Retinal pigment epithelial cell (primary cell): ENCODE measurements around the gene PSKH1.
A peak's percentile ranks its signal among the peaks of the same experiment; 100 is the strongest.

Source experiments
- DNase-seq: peaks from one replicate; pipeline ENCODE4 v3.0.0-alpha.2; 2010; ENCODE audit warnings: low read depth
- H3K4me3 ChIP-seq: 2 replicates; pipeline ENCODE4 v1.5.1; 2011; ENCODE audit warnings: mild to moderate bottlenecking, low read length, control low read depth, moderate library complexity
- TF ChIP-seq, protein P1 (sequence below): conservative IDR thresholded peaks from 2 replicates; pipeline ENCODE4 v1.5.1; 2011; ENCODE audit warnings: low read depth, low read length, control low read depth, inconsistent platforms

The PSKH1 gene

GRCh38 chr16:67881621-67882161 is 11.4 kb upstream of the PSKH1 start:
- H3K4me3 ChIP-seq, result no peak overlapping the region
- TF ChIP-seq, protein P1, sequence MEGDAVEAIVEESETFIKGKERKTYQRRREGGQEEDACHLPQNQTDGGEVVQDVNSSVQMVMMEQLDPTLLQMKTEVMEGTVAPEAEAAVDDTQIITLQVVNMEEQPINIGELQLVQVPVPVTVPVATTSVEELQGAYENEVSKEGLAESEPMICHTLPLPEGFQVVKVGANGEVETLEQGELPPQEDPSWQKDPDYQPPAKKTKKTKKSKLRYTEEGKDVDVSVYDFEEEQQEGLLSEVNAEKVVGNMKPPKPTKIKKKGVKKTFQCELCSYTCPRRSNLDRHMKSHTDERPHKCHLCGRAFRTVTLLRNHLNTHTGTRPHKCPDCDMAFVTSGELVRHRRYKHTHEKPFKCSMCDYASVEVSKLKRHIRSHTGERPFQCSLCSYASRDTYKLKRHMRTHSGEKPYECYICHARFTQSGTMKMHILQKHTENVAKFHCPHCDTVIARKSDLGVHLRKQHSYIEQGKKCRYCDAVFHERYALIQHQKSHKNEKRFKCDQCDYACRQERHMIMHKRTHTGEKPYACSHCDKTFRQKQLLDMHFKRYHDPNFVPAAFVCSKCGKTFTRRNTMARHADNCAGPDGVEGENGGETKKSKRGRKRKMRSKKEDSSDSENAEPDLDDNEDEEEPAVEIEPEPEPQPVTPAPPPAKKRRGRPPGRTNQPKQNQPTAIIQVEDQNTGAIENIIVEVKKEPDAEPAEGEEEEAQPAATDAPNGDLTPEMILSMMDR, result no peak
- DNase-seq, result no peak

DNA sequence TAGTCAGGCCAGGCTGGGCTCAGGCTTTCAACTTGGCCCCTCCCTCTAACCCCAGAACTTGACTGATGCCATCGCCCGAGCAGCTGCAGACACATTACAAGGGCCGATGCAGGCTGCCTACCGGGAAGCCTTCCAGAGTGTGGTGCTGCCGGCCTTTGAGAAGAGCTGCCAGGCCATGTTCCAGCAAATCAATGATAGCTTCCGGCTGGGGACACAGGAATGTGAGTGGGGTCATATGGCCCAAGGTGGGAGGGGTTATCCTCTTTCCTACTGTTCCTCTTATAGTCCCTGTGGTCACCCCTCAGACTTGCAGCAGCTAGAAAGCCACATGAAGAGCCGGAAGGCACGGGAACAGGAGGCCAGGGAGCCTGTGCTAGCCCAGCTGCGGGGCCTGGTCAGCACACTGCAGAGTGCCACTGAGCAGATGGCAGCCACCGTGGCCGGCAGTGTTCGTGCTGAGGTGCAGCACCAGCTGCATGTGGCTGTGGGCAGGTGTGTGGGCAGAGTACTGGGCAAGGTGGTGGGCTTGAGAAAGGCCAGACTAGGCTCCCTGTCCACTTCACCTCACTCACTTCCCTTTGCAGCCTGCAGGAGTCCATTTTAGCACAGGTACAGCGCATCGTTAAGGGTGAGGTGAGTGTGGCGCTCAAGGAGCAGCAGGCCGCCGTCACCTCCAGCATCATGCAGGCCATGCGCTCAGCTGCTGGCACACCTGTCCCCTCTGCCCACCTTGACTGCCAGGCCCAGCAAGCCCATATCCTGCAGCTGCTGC is 10.5 kb upstream of the PSKH1 start:
- TF ChIP-seq, protein P1, result no peak
- no peak overlapping the region for H3K4me3 ChIP-seq
- DNase-seq, result no peak

DNA sequence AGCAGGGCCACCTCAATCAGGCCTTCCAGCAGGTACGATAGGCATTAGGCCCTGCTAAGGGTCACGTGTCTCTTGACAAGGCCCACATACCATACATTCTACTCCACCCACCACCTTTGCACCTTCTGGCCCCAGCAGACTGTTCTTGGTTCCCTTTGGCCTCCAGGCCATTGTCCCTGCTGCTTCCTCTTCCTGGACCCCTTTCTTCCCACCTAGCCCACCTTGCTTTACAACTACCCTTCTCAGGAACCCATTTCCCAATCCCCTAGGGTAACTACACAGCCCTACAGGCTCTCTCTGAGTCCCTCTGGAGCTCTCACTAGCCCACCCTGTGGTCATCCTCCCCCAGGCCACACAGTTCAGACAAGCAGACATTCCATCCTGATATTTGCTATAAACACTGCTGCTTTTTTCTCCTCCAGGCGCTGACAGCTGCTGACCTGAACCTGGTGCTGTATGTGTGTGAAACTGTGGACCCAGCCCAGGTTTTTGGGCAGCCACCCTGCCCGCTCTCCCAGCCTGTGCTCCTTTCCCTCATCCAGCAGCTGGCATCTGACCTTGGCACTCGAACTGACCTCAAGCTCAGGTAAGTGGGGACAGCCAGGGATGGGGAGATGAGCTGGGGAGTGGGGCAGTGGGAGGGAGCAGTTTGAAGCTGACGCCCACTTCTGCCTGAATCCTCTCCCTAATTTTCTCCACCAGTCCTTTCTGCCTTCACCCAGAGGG is 9.7 kb upstream of the PSKH1 start:
- TF ChIP-seq, protein P1, result no peak
- H3K4me3 ChIP-seq, result no peak overlapping the region
- DNase-seq, result no peak

DNA sequence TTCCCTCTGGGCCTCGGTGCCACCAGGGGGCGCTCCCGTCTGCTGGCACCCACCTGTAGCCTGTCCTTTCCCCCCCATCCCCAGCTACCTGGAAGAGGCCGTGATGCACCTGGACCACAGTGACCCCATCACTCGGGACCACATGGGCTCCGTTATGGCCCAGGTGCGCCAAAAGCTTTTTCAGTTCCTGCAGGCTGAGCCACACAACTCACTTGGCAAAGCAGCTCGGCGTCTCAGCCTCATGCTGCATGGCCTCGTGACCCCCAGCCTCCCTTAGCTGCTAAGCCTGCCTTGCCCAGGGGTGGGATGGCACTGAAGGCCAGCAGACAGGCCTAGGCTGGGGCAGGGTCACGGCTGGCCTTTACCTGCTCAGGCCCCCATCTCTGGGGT is 9.2 kb upstream of the PSKH1 start:
- no peak for DNase-seq
- TF ChIP-seq, protein P1, result peak; percentile 94
- H3K4me3 ChIP-seq, result no peak overlapping the region

GRCh38 chr16:67884684-67885083 is 8.4 kb upstream of the PSKH1 start, which contains the start of gene NRN1L:
NRN1L (plus strand) TSS chr16:67884885; CDS start chr16:67884904, 19 bp downstream.
- TF ChIP-seq, protein P1, result no peak

GRCh38 chr16:67885545-67885944 is 7.5 kb upstream of the PSKH1 start:
- TF ChIP-seq, protein P1, result no peak
- no peak for DNase-seq
- H3K4me3 ChIP-seq, result no peak overlapping the region

More at GRCh38 chr16:67884684-67885083, 8.4 kb upstream of the PSKH1 start, which contains the start of gene NRN1L:
- no peak for DNase-seq
- no peak within 1 kb of the TSS for H3K4me3 ChIP-seq
